GM23338 (cell line): ENCODE measurements around the gene EXD3. TPM values are rescaled to one million over a fixed set of nuclear protein-coding genes. Genes with fewer than 3 reads are reported as not detected.

Source experiments
- ATAC-seq: fragments of 200-7000 bp; cut with Tn5 transposase; 3 replicates; pipeline ENCODE4 v1.9.1; 2020
- DNase-seq: peaks from one replicate; pipeline ENCODE4 v3.0.0-alpha.2; 2015; ENCODE audit warnings: low spot score
- H2AFZ ChIP-seq: fragments of 200-600 bp; sonication (generic); 2 replicates; pipeline ENCODE4 v1.8.0; 2016; ENCODE audit warnings: antibody characterized with exemption, mild to moderate bottlenecking, moderate library complexity
- H3F3A ChIP-seq: fragments of 200-600 bp; sonication (generic); replicated peaks from 2 replicates; pipeline ENCODE4 v1.8.0; 2017; ENCODE audit warnings: antibody characterized with exemption, mixed run types, low read depth
- H3K27ac ChIP-seq: fragments of 200-600 bp; sonication (generic); 2 replicates; pipeline ENCODE4 v1.6.1; 2016; ENCODE audit warnings: low read depth
- H3K27me3 ChIP-seq: fragments of 200-600 bp; sonication (generic); 2 replicates; pipeline ENCODE4 v1.8.0; 2016; ENCODE audit warnings: mild to moderate bottlenecking, mixed run types, moderate library complexity; ENCODE audit not compliant: insufficient read depth
- H3K36me3 ChIP-seq: fragments of 200-600 bp; sonication (generic); 2 replicates; pipeline ENCODE4 v1.8.0; 2016; ENCODE audit warnings: mild to moderate bottlenecking; ENCODE audit not compliant: insufficient read depth
- H3K4me1 ChIP-seq: fragments of 200-600 bp; sonication (generic); 2 replicates; pipeline ENCODE4 v1.8.0; 2016; ENCODE audit warnings: mild to moderate bottlenecking, moderate library complexity; ENCODE audit not compliant: insufficient read depth
- H3K4me2 ChIP-seq: fragments of 200-600 bp; sonication (generic); 2 replicates; pipeline ENCODE4 v1.7.1; 2017; ENCODE audit warnings: mixed run types
- H3K4me3 ChIP-seq: fragments of 200-600 bp; sonication (generic); 2 replicates; pipeline ENCODE4 v1.6.1; 2016; ENCODE audit warnings: mixed run types
- H3K79me2 ChIP-seq: fragments of 200-600 bp; sonication (generic); replicated peaks from 2 replicates; pipeline ENCODE4 v1.8.0; 2017; ENCODE audit warnings: mild to moderate bottlenecking; ENCODE audit not compliant: insufficient read depth
- H3K9me2 ChIP-seq: fragments of 200-600 bp; sonication (generic); 2 replicates; pipeline ENCODE4 v1.8.0; 2017; ENCODE audit not compliant: insufficient read depth
- H4K20me1 ChIP-seq: fragments of 200-600 bp; sonication (generic); replicated peaks from 2 replicates; pipeline ENCODE4 v1.8.0; 2017; ENCODE audit warnings: mild to moderate bottlenecking; ENCODE audit not compliant: insufficient read depth
- H3K27ac Mint-ChIP-seq: 2 replicates; pipeline ENCODE4 v1.8.0; 2020; ENCODE audit warnings: inconsistent platforms, mild to moderate bottlenecking, moderate library complexity, mixed read lengths
- H3K27me3 Mint-ChIP-seq: 3 replicates; pipeline ENCODE4 v1.8.0; 2022; ENCODE audit warnings: low read depth, mild to moderate bottlenecking, moderate library complexity, mixed read lengths, inconsistent platforms; ENCODE audit not compliant: insufficient read depth, poor library complexity
- H3K36me3 Mint-ChIP-seq: 3 replicates; pipeline ENCODE4 v1.8.0; 2021; ENCODE audit warnings: low read depth, mild to moderate bottlenecking, inconsistent platforms, moderate library complexity, mixed read lengths
- H3K4me1 Mint-ChIP-seq: 3 replicates; pipeline ENCODE4 v1.8.0; 2020; ENCODE audit warnings: mild to moderate bottlenecking, inconsistent platforms, mixed read lengths
- H3K4me3 Mint-ChIP-seq: 3 replicates; pipeline ENCODE4 v1.8.0; 2021; ENCODE audit warnings: moderate library complexity, mild to moderate bottlenecking, inconsistent platforms, mixed read lengths
- H3K9me3 Mint-ChIP-seq: 3 replicates; pipeline ENCODE4 v1.8.0; 2020; ENCODE audit warnings: moderate library complexity, mild to moderate bottlenecking, inconsistent platforms, mixed read lengths
- CREB1 ChIP-seq: fragments of 250-450 bp; sonication (Bioruptor Pico); IDR thresholded peaks from 2 replicates; pipeline ENCODE4 v1.5.0; 2020; ENCODE audit warnings: low read depth, mild to moderate bottlenecking, moderate library complexity
- CTCF ChIP-seq, 2 experiments: fragments of 200-600 bp in 1 of 2; sonication (generic) in 1 of 2; conservative IDR thresholded peaks; 2 replicates each; pipeline versions ENCODE4 v1.5.1 to v1.6.1; 2016 to 2017; ENCODE audit warnings: antibody characterized with exemption in 2 of 2, low read depth in 2 of 2, mild to moderate bottlenecking in 2 of 2, moderate library complexity in 1 of 2
- ETS1 ChIP-seq: IDR thresholded peaks from 2 replicates; pipeline ENCODE4 v1.6.1; 2016; ENCODE audit warnings: antibody characterized with exemption
- EZH2 ChIP-seq: fragments of 200-600 bp; sonication (generic); IDR thresholded peaks from one replicate; pipeline ENCODE4 v1.8.0; 2017; ENCODE audit warnings: antibody characterized with exemption, mild to moderate bottlenecking, low read depth; ENCODE audit not compliant: unreplicated experiment
- EZH2phosphoT487 ChIP-seq: fragments of 200-600 bp; sonication (generic); IDR thresholded peaks from one replicate; pipeline ENCODE4 v1.8.1; 2018; ENCODE audit warnings: antibody characterized with exemption; ENCODE audit not compliant: unreplicated experiment
- JUNB ChIP-seq: IDR thresholded peaks from one replicate; pipeline ENCODE4 v1.6.1; 2016; ENCODE audit warnings: antibody characterized with exemption; ENCODE audit not compliant: unreplicated experiment
- NANOG ChIP-seq: IDR thresholded peaks from 2 replicates; pipeline ENCODE4 v1.6.1; 2016; ENCODE audit warnings: antibody characterized with exemption, borderline replicate concordance
- POLR2AphosphoS5 ChIP-seq: IDR thresholded peaks from 2 replicates; pipeline ENCODE4 v1.6.1; 2016; ENCODE audit warnings: antibody characterized with exemption, low read depth
- REST ChIP-seq: IDR thresholded peaks from one replicate; pipeline ENCODE4 v1.6.1; 2018; ENCODE audit warnings: antibody characterized with exemption; ENCODE audit not compliant: unreplicated experiment
- STAT1 ChIP-seq: IDR thresholded peaks from one replicate; pipeline ENCODE4 v1.6.1; 2016; ENCODE audit warnings: antibody characterized with exemption; ENCODE audit not compliant: unreplicated experiment
- ZNF114 ChIP-seq: fragments of 250-450 bp; sonication (Bioruptor Pico); IDR thresholded peaks from 2 replicates; pipeline ENCODE4 v1.5.0; 2020; ENCODE audit warnings: mild to moderate bottlenecking, moderate library complexity
- ZNF331 ChIP-seq: fragments of 250-450 bp; sonication (Bioruptor Pico); IDR thresholded peaks from 2 replicates; pipeline ENCODE4 v1.5.0; 2020; ENCODE audit warnings: low read depth, mild to moderate bottlenecking, moderate library complexity
- ZNF462 ChIP-seq: fragments of 250-450 bp; sonication (Bioruptor Pico); IDR thresholded peaks from 2 replicates; pipeline ENCODE4 v1.5.0; 2020; ENCODE audit warnings: mild to moderate bottlenecking, moderate library complexity
- polyA plus RNA-seq: library from polyadenylated mRNA; unstranded; fragments of >200 nt; fragmentation: Nextera tagmentation; extraction: Ambion mirVana; gene quantifications from 2 replicates; pipeline ENCODE4 v1.2.1, GENCODE V29; 2016
- total RNA-seq: library from RNA; depleted of rRNA; stranded (reverse); fragments of >200 nt; shearing (Covaris generic); gene quantifications from 2 replicates; pipeline ENCODE4 v1.2.3, GENCODE V29; 2014

The EXD3 gene
- total and polyA plus RNA-seq, 2 experiments from 2014 or later, result 3.6 to 9.7 TPM

GRCh38 chr9:137262909-137263285 lies 160.1 kb downstream of the EXD3 start:
- H3K27ac Mint-ChIP-seq, result no peak overlapping the region
- no peaks in the 10 kb centered on the region for H3K4me1 ChIP-seq
- no peak overlapping the region for H3K27ac ChIP-seq
- H3K79me2 ChIP-seq, result 0 out of 2 replicates have a peak, but pooled peaks cover 4% of the 10 kb centered on the region
- DNase-seq (no peak), ATAC-seq (no peak)
- no peak for TF ChIP-seq STAT1
- no peak for TF ChIP-seq ZNF331
- no peak for TF ChIP-seq CTCF (conservative IDR thresholded peaks at IDR 0.05; ENCODE audit: low read depth in 2 of 2)
- TF ChIP-seq NANOG, result no peak
- TF ChIP-seq POLR2AphosphoS5, result no peak
- TF ChIP-seq ZNF462 (CRISPR knock-in tag), result no peak
- no peak for TF ChIP-seq ETS1
- no peak for TF ChIP-seq JUNB
- no peak for TF ChIP-seq ZNF114 (CRISPR knock-in tag)
- TF ChIP-seq EZH2, result no peak
- TF ChIP-seq EZH2phosphoT487, result no peak
- no peak for TF ChIP-seq CREB1 (CRISPR knock-in tag)
- TF ChIP-seq REST, result no peak
- H3K9me3 Mint-ChIP-seq, result no peaks in the 10 kb centered on the region; the same call in 2 of the 3 replicates
- H3K27me3 Mint-ChIP-seq, result peaks cover 9% of the 10 kb centered on the region
- 0 out of 2 replicates have a peak, but pooled peaks cover 2% of the 10 kb centered on the region for H4K20me1 ChIP-seq
- H3K9me2 ChIP-seq, result no peaks in the 10 kb centered on the region
- H2AFZ ChIP-seq, result no peak overlapping the region
- H3K4me1 Mint-ChIP-seq, result peaks cover 4% of the 10 kb centered on the region; the same call in 2 of the 3 replicates
- H3K36me3 ChIP-seq, result peaks cover 12% of the 10 kb centered on the region
- peaks cover 32% of the 10 kb centered on the region for H3K36me3 Mint-ChIP-seq
- no peak overlapping the region for H3K4me3 Mint-ChIP-seq
- H3K4me3 ChIP-seq, result no peak overlapping the region
- no peak overlapping the region for H3K4me2 ChIP-seq
- 0 out of 2 replicates have a peak, but pooled peaks cover 11% of the 10 kb centered on the region for H3F3A ChIP-seq
- H3K27me3 ChIP-seq, result no peaks in the 10 kb centered on the region
